Activated T-cell treated with anti-CD3 and anti-CD28 coated beads for 24 hours (primary cell): ENCODE data around the gene HSBP1.

Experiments
- DNase-seq: peaks from one replicate; pipeline ENCODE4 v3.0.0-alpha.2; 2020; ENCODE audit warnings: low read depth

HSBP1 gene

GRCh38 chr16:83807710-83808572, at the start of gene HSBP1:
Gene HSBP1 (plus strand): TSS chr16:83807978. CDS start chr16:83808077, 99 bp downstream.
- DNase-seq = peak; percentile 93

GRCh38 chr16:83762141-83762991, 45.4 kb upstream of the HSBP1 start:
- DNase-seq = no peak

- no peak for DNase-seq
Measured at GRCh38 chr16:83762992-83763358, 44.8 kb upstream of the HSBP1 start.

GRCh38 chr16:83768986-83769385, 38.8 kb upstream of the HSBP1 start:
- DNase-seq = no peak

- no peak for DNase-seq
Measured at GRCh38 chr16:83769397-83770008, 38.3 kb upstream of the HSBP1 start.

- DNase-seq = no peak
Measured at GRCh38 chr16:83771306-83771942, 36.4 kb upstream of the HSBP1 start.

- no peak for DNase-seq
Measured at GRCh38 chr16:83772806-83773205, 35.0 kb upstream of the HSBP1 start.

GRCh38 chr16:83774066-83774465, 33.7 kb upstream of the HSBP1 start:
- DNase-seq = no peak

- no peak for DNase-seq
Measured at GRCh38 chr16:83776944-83777343, 30.8 kb upstream of the HSBP1 start.

GRCh38 chr16:83779886-83780285, 27.9 kb upstream of the HSBP1 start:
- no peak for DNase-seq

- no peak for DNase-seq
Measured at GRCh38 chr16:83785455-83785854, 22.3 kb upstream of the HSBP1 start.

- DNase-seq = no peak
Measured at GRCh38 chr16:83789642-83790401, 18.0 kb upstream of the HSBP1 start.

- DNase-seq = no peak
Measured at GRCh38 chr16:83791916-83792315, 15.9 kb upstream of the HSBP1 start.

GRCh38 chr16:83792391-83792790, 15.4 kb upstream of the HSBP1 start:
- DNase-seq = no peak

- no peak for DNase-seq
Measured at GRCh38 chr16:83793179-83793578, 14.6 kb upstream of the HSBP1 start.

- no peak for DNase-seq
Measured at GRCh38 chr16:83794860-83795554, 12.8 kb upstream of the HSBP1 start.

GRCh38 chr16:83797013-83797412, 10.8 kb upstream of the HSBP1 start:
- no peak for DNase-seq

- DNase-seq = no peak
Measured at GRCh38 chr16:83799336-83799735, 8.4 kb upstream of the HSBP1 start.

- no peak for DNase-seq
Measured at GRCh38 chr16:83802135-83802534, 5.6 kb upstream of the HSBP1 start.

GRCh38 chr16:83802554-83803205, 5.1 kb upstream of the HSBP1 start:
- no peak for DNase-seq
